ENCODE data around the gene MSI2.

- TF ChIP-seq CTCF (IDR thresholded peaks at IDR 0.05) = no peak
- TF ChIP-seq EZH2 (IDR thresholded peaks at IDR 0.05; ENCODE audit: borderline replicate concordance, insufficient read depth, low read depth, low read length, poor library complexity, severe bottlenecking) = no peak
Observed at GRCh38 chr17:57442914-57443571, 186.7 kb downstream of the MSI2 start.

Data from B cell (primary cell).